PC-3 (cell line): ENCODE results near the gene CPLANE2.

Experiments used
- CTCF ChIP-seq: fragments of 300-600 bp; sonication (generic); conservative IDR thresholded peaks from 2 replicates; pipeline ENCODE4 v1.5.1; 2017; ENCODE audit warnings: antibody characterized with exemption, low read depth, mild to moderate bottlenecking, low read length
- EZH2 ChIP-seq: fragments of 300-600 bp; sonication (generic); IDR thresholded peaks from one replicate; pipeline ENCODE4 v1.6.1; 2017; ENCODE audit warnings: antibody characterized with exemption, mild to moderate bottlenecking, low read length; ENCODE audit not compliant: unreplicated experiment
- EZH2phosphoT487 ChIP-seq: fragments of 300-600 bp; sonication (generic); IDR thresholded peaks from 2 replicates; pipeline ENCODE4 v1.6.1; 2018; ENCODE audit warnings: mild to moderate bottlenecking, antibody characterized with exemption, low read length, borderline replicate concordance

DNA sequence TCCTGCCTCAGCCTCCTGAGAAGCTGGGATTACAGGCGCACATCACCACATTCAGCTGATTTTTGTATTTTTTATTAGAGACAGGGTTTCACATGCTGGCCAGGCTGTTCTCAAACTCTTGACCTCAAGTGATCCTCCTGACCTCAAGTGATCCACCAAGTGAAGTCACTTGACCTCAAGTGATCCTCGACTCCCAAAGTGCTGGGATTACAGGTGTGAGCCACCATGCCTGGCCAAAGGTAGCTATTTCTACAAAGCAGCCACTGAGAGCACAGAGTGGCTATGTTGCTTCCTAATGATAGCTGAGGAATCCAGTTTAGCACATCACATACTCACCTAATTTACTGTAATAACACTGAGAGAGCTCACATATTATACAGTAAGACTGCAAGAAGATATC is 44.8 kb upstream of the CPLANE2 start:
- TF ChIP-seq EZH2phosphoT487 = no peak
- no peak for TF ChIP-seq CTCF
- no peak for TF ChIP-seq EZH2
